Retinal pigment epithelial cell (primary cell): ENCODE data around the gene OSBPL10.

Experiments used
- DNase-seq: peaks from one replicate; pipeline ENCODE4 v3.0.0-alpha.2; 2010; ENCODE audit warnings: low read depth
- H3K4me3 ChIP-seq: 2 replicates; pipeline ENCODE4 v1.5.1; 2011; ENCODE audit warnings: mild to moderate bottlenecking, low read length, control low read depth, moderate library complexity
- TF ChIP-seq, protein P1 (sequence below): conservative IDR thresholded peaks from 2 replicates; pipeline ENCODE4 v1.5.1; 2011; ENCODE audit warnings: low read depth, low read length, control low read depth, inconsistent platforms

Gene OSBPL10

DNA sequence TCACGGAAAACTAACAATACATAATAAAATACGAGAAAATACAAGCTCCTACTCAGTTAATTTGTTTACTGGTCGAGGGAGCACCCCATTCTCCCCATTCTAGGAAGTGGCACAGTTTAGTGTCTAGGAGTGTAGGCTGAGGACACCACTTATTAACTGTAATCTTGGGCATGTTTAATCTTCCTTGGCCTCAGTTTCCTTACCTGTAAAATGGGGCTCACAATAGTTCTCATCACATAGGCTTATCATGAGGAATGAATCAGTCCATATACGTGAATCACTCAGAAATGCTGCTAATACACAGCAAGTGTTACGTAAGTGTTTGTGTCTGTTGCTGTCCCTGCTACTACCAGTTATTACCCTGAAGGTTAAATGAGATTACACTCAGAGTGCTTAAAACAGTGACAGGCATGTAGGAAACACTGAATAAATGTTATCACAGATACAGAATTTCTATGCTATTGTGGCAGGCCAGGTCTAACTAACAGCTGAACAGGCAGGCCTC lies 210.2 kb downstream of the OSBPL10 start:
- TF ChIP-seq, protein P1, sequence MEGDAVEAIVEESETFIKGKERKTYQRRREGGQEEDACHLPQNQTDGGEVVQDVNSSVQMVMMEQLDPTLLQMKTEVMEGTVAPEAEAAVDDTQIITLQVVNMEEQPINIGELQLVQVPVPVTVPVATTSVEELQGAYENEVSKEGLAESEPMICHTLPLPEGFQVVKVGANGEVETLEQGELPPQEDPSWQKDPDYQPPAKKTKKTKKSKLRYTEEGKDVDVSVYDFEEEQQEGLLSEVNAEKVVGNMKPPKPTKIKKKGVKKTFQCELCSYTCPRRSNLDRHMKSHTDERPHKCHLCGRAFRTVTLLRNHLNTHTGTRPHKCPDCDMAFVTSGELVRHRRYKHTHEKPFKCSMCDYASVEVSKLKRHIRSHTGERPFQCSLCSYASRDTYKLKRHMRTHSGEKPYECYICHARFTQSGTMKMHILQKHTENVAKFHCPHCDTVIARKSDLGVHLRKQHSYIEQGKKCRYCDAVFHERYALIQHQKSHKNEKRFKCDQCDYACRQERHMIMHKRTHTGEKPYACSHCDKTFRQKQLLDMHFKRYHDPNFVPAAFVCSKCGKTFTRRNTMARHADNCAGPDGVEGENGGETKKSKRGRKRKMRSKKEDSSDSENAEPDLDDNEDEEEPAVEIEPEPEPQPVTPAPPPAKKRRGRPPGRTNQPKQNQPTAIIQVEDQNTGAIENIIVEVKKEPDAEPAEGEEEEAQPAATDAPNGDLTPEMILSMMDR, result no peak
- H3K4me3 ChIP-seq, result no peak overlapping the region
- DNase-seq, result no peak

DNA sequence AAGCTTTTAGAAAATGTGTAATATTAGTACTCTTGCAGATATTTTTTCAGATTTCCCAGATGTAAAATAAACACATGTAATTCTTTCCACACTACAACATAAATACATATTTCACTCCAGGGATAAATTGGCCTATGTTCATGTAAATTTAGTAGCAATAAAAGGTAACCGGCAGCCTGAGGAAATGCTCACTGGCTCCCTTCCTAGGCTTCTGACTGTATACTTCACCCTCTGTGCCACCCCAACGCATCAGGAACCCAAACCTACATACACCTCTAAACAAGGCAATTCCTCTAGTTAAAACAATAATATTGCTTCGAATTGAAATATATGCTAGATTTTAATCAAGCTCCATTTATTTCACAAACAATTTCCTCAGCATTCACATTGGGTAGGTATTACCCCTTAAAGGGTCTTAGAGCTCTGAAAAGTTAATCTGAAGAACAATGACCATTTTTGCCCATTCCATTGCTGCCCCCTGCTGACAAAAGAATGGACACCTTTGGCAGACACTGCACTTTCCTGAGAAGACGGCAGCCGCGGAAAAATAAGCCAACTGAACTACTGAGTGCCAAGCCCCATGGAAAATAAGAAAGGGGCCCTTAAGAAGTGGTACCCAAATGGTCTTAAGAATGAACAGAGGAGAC lies 212.5 kb downstream of the OSBPL10 start:
- TF ChIP-seq, protein P1, result peak; percentile 68
- peak; percentile 39 for DNase-seq

DNA sequence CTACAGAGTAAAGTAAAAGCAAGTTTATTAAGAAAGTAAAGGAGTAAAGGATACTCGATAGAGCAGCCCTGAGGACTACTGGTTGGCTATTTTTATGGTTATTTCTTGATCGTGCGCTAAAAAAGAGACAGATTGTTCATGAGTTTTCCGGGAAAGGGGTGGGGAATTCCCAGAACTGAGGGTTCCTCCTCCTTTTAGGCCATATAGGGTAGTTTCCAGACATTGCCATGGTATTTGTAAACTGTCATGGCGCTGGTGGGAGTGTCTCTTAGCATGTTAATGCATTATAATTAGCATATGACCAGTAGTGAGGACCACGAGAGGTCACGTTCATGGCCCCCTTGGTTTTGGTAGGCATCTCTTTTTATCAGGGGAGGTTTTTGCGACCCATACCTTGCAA lies 213.1 kb downstream of the OSBPL10 start:
- TF ChIP-seq, protein P1, result no peak
- no peak for DNase-seq
- H3K4me3 ChIP-seq, result no peak overlapping the region

More for the DNA sequence above, 212.5 kb downstream of the OSBPL10 start:
- no peak overlapping the region for H3K4me3 ChIP-seq

DNA sequence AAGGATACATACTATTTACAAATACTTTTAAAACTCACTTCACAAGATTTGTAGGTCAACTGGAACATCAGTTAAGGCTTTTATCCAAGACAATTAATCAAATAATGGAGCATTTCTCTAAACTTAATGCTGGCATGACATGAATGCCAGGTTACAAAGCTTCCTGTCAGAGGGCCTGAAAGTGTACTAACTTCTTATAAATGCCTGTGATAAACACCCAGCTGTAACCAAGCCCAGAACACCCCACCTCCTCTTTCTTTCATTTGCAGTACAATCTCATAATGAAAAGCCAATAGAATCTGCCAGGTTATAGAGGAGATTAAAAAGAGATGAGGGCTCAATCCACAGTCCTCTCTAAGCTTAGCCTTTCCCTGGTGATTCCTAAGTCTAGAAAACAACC lies 214.4 kb downstream of the OSBPL10 start:
- H3K4me3 ChIP-seq, result no peak overlapping the region
- TF ChIP-seq, protein P1, result no peak
- DNase-seq, result peak; percentile 60

DNA sequence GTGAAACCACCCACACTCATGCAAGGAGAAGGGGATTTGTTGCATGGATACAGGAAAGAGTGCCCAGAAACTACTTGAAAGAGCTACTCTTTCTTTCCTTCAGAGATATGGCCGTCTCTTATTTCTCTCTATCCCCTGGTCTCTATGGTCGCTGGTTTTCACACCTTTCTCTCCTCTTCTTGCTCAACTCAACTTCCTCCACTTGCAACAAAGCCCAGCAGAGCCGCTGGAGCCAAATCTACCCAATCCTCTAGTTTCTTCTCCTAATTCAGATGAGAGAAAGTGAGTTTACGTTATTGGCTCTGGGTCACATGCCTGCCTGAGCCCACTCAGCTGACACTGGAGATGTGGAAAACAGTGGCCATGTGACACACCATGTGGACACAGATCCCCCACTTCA lies 215.2 kb downstream of the OSBPL10 start:
- H3K4me3 ChIP-seq, result no peak overlapping the region
- TF ChIP-seq, protein P1, result no peak
- DNase-seq, result no peak

DNA sequence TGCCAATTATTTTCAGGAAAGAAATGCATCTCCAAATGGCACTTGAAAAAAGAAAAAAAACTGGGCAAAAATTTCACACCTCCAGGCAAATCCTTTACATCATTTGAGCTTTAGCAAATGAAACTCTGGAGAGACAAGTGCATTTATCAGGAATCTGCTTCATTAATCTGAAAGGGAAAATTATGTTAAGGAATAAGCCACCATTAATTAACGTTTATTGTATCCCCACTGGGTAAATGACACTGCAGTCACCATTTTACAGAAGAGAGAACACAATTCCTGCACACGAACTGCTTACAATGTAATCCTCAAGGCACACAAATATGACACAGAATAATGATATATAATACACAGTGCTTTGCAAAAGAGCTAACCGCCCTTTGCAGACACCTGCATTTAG lies 217.3 kb downstream of the OSBPL10 start:
- DNase-seq, result no peak
- TF ChIP-seq, protein P1, result no peak
- H3K4me3 ChIP-seq, result no peak overlapping the region

DNA sequence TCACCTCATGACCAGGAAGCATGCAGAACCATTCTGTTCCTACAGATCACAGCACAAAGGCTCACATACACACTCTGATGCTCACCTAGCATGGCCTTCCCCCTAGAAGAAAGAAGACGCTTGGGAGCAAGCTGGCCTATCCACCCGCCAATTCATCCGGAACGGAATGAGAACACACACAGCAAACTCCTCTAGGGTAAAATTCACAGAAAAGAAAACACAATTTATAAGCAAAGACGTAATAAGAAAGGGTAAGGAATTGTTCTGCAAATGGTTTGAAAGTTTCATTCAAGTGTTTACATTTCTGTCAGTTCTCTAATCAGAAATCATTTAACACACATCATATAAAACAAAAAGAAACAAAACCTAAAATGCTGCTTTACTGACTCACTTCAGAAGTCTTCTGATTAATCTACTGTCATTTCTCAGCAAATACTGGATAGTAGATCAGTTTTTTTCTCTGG lies 218.1 kb downstream of the OSBPL10 start:
- H3K4me3 ChIP-seq, result no peak overlapping the region
- TF ChIP-seq, protein P1, result no peak
- no peak for DNase-seq
